Astrocyte of the cerebellum (primary cell): ENCODE results near the gene IL23R.
A peak's percentile ranks its signal among the peaks of the same experiment; 100 is the strongest.

Source experiments
- DNase-seq: peaks from one replicate; pipeline ENCODE4 v3.0.0-alpha.2; 2011; ENCODE audit warnings: low read depth
- H3K4me3 ChIP-seq: 2 replicates; pipeline ENCODE4 v1.5.1; 2011; ENCODE audit warnings: mild to moderate bottlenecking, low read depth, low read length, moderate library complexity
- in situ Hi-C: cut with HindIII; loops from 2 replicates; pipeline ENCODE4 v1.10.0; 2017; ENCODE audit warnings: low sequenced_read_pairs
- TF ChIP-seq, protein P1 (sequence below): IDR thresholded peaks from 2 replicates; pipeline ENCODE4 v1.5.1; 2012; ENCODE audit warnings: low read length, low read depth, moderate library complexity, mild to moderate bottlenecking; ENCODE audit errors: missing control alignments

The IL23R gene

DNA sequence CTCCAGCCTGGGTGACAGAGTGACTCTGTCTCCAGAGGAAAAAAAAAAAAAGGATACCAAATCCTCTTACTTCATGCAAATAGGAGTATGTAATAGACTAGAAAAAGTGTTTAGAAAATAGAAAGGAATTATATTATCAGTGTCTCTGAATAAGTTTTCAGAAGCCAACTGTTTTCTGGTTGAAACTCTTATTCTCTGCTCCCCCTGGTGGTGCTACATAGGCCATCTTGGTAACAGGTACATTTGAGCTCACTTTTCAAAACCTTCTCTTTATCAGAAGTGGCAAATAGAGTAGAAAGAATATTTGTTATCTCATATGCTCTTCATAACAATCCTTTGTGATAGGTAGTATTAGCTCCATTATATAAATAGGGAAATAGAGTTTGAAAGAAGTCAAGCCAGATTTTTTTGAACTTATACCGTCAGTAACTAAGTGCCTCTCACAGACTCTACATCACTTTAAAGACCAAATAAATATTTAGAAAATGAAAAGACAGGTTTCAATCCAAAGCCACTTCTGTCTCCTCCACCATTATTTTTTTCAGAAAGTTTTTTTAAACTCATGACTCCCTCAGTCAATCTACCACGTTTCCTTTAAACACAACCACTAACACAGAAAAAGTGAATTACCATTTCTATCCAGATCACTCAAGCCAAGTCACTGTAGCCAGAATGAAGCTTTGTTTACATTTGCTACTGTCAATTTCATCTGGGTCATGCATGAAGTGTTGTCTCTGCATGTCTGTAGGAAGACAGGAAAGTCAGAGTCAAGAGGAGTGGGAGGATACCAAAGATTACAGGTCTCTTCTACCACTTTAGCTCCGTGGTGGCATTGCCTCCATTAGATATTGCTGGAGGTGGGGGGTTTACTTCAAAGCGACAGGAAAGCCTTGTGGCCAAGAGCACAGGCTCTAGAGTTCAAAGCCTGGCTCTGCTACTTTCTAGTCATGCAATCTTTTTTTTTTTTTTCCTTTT lies 45.6 kb downstream of the IL23R start:
- TF ChIP-seq, protein P1, sequence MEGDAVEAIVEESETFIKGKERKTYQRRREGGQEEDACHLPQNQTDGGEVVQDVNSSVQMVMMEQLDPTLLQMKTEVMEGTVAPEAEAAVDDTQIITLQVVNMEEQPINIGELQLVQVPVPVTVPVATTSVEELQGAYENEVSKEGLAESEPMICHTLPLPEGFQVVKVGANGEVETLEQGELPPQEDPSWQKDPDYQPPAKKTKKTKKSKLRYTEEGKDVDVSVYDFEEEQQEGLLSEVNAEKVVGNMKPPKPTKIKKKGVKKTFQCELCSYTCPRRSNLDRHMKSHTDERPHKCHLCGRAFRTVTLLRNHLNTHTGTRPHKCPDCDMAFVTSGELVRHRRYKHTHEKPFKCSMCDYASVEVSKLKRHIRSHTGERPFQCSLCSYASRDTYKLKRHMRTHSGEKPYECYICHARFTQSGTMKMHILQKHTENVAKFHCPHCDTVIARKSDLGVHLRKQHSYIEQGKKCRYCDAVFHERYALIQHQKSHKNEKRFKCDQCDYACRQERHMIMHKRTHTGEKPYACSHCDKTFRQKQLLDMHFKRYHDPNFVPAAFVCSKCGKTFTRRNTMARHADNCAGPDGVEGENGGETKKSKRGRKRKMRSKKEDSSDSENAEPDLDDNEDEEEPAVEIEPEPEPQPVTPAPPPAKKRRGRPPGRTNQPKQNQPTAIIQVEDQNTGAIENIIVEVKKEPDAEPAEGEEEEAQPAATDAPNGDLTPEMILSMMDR: peak; percentile 72
- in situ Hi-C loops: loop anchor here (5.0 kb wide), 1 partner anchor 105 kb away; no protein-coding TSS in a partner anchor
- no peak for DNase-seq
- H3K4me3 ChIP-seq: no peak overlapping the region

DNA sequence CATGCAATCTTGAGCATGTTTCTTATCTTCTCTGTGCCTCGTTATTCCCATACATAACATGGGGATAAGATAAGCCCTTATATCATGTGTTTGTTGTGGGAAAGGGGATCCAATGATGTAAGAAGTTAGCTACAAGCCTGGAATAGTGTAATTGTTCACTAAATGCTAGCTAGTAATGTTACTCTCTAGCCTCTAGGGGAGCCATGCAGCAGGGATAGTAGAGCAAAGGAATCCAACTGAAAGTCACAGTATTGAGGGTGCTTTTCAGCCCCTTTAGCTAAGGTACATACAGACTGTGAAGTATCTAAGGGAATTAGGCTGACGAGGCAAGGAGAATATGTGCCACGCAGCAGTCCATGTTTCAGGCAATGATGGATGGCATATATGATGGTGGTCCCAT lies 46.9 kb downstream of the IL23R start:
- in situ Hi-C loops: loop anchor here (5.0 kb wide), 1 partner anchor 104 kb away; no protein-coding TSS in a partner anchor
- no peak overlapping the region for H3K4me3 ChIP-seq
- DNase-seq: no peak
- TF ChIP-seq, protein P1: peak; percentile 76

DNA sequence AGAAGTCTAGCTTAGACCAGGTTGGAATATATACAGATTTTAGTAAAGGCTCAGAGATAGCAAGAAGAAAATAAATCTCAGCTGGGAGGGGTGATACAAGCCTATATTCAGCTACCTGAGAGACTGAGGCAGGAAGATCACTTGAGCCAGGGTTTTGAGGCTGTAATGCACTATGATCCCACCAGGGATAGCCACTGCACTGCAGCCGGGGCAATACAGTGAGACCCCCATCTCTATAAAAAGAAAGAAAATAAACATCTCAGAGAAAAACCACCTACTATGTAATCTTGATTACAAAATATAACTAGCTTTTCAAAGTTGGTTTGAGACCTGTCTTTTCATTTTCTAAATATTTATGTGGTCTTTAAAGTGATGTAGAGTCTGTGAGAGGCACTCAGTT lies 47.7 kb downstream of the IL23R start:
- in situ Hi-C loops: loop anchor here (5.0 kb wide), 1 partner anchor 103 kb away; no protein-coding TSS in a partner anchor
- no peak overlapping the region for H3K4me3 ChIP-seq
- TF ChIP-seq, protein P1: no peak
- no peak for DNase-seq

DNA sequence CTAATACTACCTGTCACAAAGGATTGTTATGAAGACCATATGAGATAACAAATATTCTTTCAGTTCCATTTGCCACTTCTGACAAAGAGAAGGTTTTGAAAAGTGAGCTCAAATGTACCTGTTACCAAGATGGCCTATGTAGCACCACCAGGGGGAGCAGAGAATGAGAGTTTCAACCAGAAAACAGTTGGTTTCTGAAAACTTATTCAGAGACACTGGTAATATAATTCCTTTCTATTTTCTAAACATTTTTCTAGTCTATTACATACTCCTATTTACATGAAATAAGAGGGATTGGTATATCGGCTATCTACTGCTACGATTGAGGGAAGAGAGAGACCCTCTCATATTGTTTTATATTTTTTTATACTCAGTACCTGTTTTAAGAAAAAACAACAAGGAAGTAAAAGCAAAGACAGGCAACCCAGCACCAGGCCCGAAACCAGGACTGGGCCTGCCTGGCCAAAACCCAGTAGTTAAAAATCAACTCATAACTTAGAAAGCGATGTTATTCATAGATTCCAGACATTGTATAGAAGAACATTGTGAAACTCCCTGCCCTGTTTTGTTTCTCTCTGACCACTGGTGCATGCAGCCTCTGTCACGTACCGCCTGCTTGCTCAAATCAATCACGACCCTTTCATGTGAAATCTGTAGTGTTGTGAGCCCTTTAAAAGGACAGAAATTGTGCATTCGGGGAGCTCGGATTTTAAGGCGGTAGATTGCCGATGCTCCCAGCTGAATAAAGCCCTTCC lies 48.3 kb downstream of the IL23R start:
- DNase-seq: peak; percentile 11
- in situ Hi-C loops: loop anchor here (5.0 kb wide), 1 partner anchor 103 kb away; no protein-coding TSS in a partner anchor
- TF ChIP-seq, protein P1: peak; percentile 70
- no peak overlapping the region for H3K4me3 ChIP-seq

DNA sequence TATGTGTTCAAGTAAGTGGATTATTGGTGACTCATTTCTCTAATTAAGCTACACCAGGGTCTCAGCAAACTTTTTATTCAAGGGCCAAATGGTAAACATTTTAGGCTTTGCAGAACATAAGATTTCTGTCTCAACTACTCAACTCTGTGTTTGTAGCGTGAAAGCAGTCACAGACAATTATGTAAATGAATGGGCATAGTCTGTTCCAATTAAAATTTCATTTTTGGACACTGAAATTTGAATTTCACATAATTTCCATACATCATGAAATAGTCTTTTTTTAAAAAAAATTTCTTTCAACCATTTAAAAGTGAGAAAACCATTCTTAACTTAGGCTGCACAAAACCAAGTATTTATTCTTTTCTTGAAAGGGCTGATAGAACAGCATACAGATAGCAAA lies 50.1 kb downstream of the IL23R start:
- H3K4me3 ChIP-seq: no peak overlapping the region
- in situ Hi-C loops: no loop called here
- TF ChIP-seq, protein P1: no peak
- no peak for DNase-seq

DNA sequence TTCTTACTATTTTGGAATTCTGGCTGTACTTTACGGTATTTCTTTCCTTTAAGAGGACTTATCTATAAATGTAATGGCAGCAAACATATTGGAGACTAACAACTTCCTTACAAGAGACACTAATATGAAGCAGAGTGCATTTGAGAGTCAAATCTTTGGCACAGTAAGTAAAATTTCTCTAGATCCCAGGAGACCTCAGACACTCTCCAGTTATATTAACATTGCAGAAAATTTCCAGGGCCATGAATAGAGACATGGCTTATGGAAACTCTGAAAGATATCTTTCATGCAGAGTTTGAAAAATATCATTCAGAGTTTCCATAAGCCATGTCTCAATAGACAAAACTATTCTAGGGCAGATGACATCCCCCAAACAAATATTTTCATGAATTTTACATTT lies 51.2 kb downstream of the IL23R start:
- no peak for DNase-seq
- in situ Hi-C loops: no loop called here
- TF ChIP-seq, protein P1: no peak
- H3K4me3 ChIP-seq: no peak overlapping the region
